HG03460 (cell line): ENCODE data around the gene PANX2.
"Not testable (repeated sequence)": the region's sequence is repeated elsewhere in the genome, so short reads cannot be mapped to it uniquely, and the experiment has no call there.

Source experiments
- ATAC-seq: cut with Tn5 transposase; IDR thresholded peaks from one replicate; pipeline ENCODE4 v1.9.1; 2021; ENCODE audit not compliant: unreplicated experiment

Gene PANX2

GRCh38 chr22:50197856-50198623, 27.5 kb downstream of the PANX2 start:
- no peak for ATAC-seq

DNA sequence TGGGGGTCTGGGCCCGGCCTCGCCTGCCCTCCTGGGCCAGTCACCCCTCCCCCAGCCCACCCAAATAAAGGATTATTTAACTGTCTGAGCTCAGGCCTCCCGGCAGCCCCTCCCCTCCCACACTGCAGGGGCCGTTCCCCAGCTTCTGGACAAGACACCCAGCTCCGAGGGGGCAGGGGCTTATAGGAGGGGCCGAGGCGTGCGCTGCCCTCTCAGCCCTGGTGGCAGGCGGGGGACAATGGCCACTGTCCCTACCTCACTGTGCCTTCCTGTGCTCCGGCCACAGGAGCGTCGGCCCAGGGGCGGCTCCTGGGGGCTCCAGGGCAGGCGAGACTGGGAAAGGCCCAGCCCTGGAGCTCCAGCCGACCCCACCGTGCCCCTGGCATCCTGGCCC, 28.1 kb downstream of the PANX2 start:
- no peak for ATAC-seq

GRCh38 chr22:50199251-50199721, 28.8 kb downstream of the PANX2 start:
- no peak for ATAC-seq

GRCh38 chr22:50199829-50200460, 29.4 kb downstream of the PANX2 start:
- no peak for ATAC-seq

DNA sequence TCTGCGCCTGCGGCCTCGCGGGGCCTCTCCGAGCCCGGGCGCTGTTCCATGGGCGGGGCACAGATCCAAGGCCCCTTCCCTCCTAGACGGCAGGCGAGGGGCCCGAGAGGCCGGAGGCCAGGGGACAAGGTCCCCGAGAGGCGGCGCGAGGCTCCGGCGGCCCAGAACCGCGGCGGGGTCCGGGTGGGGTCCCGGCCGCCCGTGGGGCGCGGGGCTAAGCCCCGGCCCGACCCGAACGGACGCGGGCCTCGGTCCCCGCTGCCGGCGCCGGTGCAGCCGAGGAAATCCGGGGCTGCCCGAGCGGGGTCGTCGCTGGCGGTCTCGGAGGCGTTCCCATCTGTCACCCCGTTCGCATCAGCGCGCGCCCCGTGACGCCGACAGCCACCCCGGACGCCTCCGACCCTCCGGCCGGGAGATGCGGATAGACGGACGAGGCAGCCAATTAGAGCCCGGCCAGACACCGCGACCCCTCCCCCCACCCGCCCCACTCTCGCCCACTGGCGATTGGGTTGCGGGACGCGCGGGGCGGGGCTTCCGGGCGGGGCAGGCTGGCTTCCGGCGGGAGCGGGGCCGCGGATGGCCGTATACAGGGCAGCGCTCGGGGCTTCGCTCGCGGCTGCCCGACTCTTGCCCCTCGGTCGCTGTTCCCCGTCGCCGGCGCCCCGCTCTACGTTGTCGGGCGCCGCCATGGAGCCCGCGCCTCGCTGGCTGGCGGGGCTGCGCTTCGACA, 30.1 kb downstream of the PANX2 start, which contains the start of gene SELENOO:
TSS of gene SELENOO (plus strand) at position 551 of the 730 bp plus-strand sequence. CDS start at position 577, 26 bp downstream.
- ATAC-seq, result peak; percentile 66

GRCh38 chr22:50201191-50202129, 30.9 kb downstream of the PANX2 start:
- peak; percentile 11 for ATAC-seq

- ATAC-seq, result no peak
These were observed 31.7 kb downstream of the PANX2 start for GRCh38 chr22:50202130-50202666.

GRCh38 chr22:50203288-50203687, 32.8 kb downstream of the PANX2 start:
- no peak for ATAC-seq

DNA sequence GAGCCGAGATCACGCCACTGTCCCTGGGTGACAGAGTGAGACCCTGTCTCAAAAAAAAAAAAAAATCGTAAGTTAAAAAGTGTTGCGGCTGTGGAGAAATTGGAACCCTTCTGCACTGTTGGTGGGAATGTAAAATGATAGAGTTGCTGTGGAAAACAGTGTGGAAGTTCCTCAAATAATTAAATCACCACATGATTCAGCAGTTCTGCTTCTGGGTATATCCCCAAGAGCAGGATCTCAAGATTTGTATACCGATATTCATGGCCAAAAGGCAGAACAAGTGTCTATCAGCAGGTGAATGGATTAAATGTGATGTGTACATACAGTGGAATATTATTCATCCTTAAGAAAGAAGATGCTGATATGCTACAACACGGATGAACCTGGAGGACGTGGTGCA, 34.0 kb downstream of the PANX2 start:
- ATAC-seq, result no peak

- not testable (repeated sequence) for ATAC-seq
These were observed 34.5 kb downstream of the PANX2 start for GRCh38 chr22:50204998-50205397.

- ATAC-seq, result no peak
These were observed 35.4 kb downstream of the PANX2 start for GRCh38 chr22:50205781-50206569.

DNA sequence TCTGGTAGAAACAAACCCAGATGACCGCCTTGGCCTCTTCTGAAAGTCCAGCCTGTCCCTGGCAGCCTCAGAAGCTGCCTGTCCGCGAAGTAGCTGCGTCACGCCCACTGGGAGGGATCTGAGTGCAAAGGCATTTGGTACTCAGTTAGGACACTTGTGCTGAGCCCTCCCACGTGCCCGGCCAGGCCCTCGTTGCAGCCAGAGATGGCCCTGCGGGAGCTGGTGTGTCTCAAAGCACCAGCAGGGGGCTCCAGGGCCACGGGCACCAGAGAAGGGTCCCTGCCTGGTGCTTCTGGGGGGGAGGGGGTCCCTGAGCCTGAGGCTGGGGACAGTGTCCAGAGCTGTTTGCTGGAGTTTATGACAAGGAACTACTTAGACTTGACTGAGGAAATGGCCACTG, 36.1 kb downstream of the PANX2 start:
- no peak for ATAC-seq

DNA sequence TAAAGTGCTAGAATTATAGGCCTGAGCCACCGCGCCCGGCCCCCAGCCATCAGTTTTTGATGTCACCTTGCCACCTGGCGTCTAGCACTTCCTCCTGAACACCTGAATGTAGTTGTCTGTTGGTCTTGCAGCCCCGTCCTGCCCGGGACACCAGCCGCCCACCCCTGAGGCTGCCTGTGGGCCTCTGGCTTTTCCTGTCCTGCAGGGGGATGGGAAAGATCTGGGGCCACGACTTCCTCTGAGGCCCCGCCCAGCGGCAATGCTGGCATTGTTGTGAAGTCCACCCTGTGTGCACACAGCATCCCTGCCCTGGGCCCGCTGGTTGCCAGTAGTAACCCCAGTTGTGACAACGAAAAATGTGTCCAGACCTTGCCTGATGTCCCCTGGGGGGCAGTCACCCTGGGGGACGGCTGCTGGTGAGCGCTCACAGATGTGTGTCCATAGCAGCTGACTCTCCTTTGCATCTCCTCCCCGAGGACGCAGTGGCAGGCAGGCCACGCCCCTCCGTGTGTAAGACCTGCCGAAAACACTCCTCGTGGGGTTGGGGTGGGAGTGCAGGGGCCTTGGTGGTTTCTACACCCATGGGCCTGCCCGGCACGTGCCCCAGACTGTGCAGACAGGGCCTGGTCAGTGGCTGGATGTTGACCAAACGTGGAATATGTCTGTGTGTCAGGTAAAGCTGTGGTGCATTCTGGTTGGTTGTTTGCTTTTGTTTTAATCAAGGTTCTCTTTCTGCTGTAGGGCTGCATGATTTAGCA, 37.0 kb downstream of the PANX2 start:
- no peak for ATAC-seq

GRCh38 chr22:50208430-50208938, 38.0 kb downstream of the PANX2 start:
- ATAC-seq, result no peak

DNA sequence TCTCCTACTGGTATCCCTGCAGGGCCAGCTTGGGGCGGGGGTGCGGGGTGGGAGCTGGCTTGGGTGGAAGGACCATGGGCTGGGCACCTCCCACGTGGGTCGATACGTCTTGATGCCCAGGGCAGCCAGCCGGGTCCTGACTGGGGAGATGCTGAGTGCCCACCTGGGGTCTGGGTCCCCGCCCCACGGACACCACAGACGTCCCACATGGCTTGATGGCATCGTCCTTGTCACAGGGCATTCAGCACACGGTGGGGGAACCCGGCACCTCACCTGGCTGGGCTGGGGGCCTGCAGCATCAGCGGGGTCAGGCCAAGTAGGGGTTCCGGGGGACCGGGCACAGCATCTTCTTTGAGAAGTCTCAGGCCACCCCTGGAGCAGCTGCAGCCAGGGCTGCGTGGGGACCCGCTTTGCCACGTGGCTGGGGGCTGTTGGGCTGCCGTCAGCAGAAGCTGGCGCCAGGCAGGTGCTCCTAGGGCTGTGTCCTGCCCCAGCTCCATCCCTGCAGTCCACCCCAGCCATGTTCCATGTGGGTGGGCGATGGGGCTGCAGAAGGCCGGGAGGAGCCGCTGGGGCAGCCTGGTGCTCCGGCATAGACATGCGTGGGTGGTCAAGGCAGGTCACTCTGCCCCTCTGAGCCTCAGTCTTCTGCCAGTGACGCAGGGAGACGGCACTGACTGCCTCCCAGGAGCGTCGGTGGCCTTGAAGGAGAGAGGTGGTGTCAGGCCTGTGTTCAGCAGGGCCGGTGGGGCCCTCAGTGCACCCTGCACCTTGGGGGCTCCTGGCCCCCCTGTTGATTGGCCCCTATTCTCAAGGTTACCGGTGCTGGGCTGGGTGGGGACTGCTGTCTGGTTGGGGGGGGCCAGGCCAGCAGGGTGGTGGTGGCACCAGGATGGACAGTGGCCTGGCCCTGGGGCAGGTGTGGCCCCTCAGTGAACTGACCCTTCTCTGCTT, 38.7 kb downstream of the PANX2 start:
- ATAC-seq, result no peak

- no peak for ATAC-seq
These were observed 39.4 kb downstream of the PANX2 start for GRCh38 chr22:50209893-50210292.

GRCh38 chr22:50210378-50211139, 40.0 kb downstream of the PANX2 start:
- ATAC-seq, result no peak
